Lower leg skin (tissue), 3 donors: ENCODE data around the gene AGPAT2.

Experiments
- CTCF ChIP-seq, 3 donors: fragments of 450-650 bp; IDR thresholded peaks; one replicate each; pipeline ENCODE4 v1.5.1; 2016; ENCODE audit warnings: antibody characterized with exemption in 3 of 3, mild to moderate bottlenecking in 3 of 3, moderate library complexity in 2 of 3
- POLR2A ChIP-seq, 2 donors: fragments of 450-650 bp; IDR thresholded peaks; one replicate each; pipeline ENCODE4 v1.6.1; 2016 to 2017; ENCODE audit warnings: antibody characterized with exemption in 2 of 2, mild to moderate bottlenecking in 1 of 2, moderate library complexity in 1 of 2

DNA sequence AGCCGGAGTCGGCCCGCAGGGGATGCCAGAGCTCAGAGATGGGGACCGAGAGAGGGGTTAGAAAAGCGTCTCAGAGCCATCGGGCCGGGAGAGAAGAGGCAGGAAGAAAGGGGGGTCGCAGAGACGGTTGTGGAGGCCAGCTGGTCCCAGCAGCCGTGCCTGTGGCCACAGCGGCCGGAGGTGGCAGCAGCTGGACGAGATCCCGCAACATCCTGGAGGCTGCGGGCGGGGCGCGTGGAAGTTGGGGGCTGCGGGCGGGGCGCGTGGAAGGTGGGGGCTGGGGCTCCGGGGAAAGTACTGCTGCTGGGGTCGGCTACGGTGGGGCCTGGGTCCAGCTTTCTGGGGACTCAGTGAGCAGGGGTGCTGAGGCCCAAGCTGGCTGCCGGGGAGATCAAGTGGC lies 59.0 kb downstream of the AGPAT2 start:
- TF ChIP-seq POLR2A (IDR thresholded peaks at IDR 0.05) (no peak), CTCF (IDR thresholded peaks at IDR 0.05) (no peak)
